Right lobe of liver (tissue), 4 donors: ENCODE results near the gene ARID5B.

Experiments used
- POLR2A ChIP-seq: fragments of 450-650 bp; IDR thresholded peaks from one replicate; pipeline ENCODE4 v1.6.1; 2017; ENCODE audit warnings: antibody characterized with exemption, mild to moderate bottlenecking
- TF ChIP-seq, protein P1 (sequence below), 4 donors: fragments of 200-600 bp in 3 of 4; fragments of 450-650 bp in 1 of 4; IDR thresholded peaks; one replicate each; pipeline versions ENCODE4 v1.5.1 to v1.8.0; 2016 to 2022; ENCODE audit warnings: antibody characterized with exemption in 4 of 4, mild to moderate bottlenecking in 2 of 4
- donor health status: DM: no; HTN: no; CAD: no.
- donor health status: DM: no; HTN: no; CAD: no.
- donor health status: DM: no; HTN: yes; CAD: no.

DNA sequence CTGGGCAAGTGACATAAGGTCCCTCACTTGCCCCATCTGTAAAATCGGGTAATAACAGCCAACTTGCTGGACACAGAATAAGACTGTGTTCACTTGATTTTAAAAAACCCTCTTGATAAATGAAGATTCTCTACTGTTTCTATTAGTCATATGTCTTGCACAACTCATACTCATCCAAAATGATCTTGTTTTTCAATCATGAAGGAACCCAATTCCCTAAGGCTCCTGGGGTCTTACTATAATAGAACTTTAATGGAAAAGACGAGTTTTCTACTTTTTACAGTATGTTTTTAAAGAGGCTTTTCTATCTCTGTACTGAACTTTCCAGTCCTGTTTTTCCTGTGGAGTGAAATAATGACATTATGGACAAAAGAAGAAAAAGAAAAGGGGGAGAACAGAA is 103.8 kb downstream of the ARID5B start:
- TF ChIP-seq, protein P1, sequence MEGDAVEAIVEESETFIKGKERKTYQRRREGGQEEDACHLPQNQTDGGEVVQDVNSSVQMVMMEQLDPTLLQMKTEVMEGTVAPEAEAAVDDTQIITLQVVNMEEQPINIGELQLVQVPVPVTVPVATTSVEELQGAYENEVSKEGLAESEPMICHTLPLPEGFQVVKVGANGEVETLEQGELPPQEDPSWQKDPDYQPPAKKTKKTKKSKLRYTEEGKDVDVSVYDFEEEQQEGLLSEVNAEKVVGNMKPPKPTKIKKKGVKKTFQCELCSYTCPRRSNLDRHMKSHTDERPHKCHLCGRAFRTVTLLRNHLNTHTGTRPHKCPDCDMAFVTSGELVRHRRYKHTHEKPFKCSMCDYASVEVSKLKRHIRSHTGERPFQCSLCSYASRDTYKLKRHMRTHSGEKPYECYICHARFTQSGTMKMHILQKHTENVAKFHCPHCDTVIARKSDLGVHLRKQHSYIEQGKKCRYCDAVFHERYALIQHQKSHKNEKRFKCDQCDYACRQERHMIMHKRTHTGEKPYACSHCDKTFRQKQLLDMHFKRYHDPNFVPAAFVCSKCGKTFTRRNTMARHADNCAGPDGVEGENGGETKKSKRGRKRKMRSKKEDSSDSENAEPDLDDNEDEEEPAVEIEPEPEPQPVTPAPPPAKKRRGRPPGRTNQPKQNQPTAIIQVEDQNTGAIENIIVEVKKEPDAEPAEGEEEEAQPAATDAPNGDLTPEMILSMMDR (IDR thresholded peaks at IDR 0.05) = no peak
- TF ChIP-seq POLR2A = no peak
